Measurements from ENCODE around the gene AAMDC. TPM values are rescaled to one million over a fixed set of nuclear protein-coding genes. Genes with fewer than 3 reads are reported as not detected.

The AAMDC gene
- total and polyA plus RNA-seq, 4 donors = 26.2 to 77.9 (median 28.9) TPM

GRCh38 chr11:77800449-77800848 lies 20.5 kb upstream of the AAMDC start:
- Histone ChIP-seq H3K9me3 (ENCODE audit: control insufficient read depth in 4 of 4, insufficient read depth in 3 of 4, low read length in 3 of 4) (no peaks in the 10 kb centered on the region), H3K4me3 (no peak overlapping the region), H3K27ac (ENCODE audit: low read depth in 1 of 2, low read length in 1 of 2) (no peak overlapping the region), H3K4me1 (ENCODE audit: control insufficient read depth in 5 of 5, insufficient read depth in 5 of 5, low read length in 5 of 5) (peaks cover 0 to 5% (median 0%) of the 10 kb centered on the region in 5 donors), H3K9ac (ENCODE audit: insufficient read depth in 1 of 2, low read length in 2 of 2) (no peak overlapping the region), H3K27me3 (ENCODE audit: control insufficient read depth in 3 of 3, insufficient read depth in 3 of 3, low read length in 2 of 3) (no peaks in the 10 kb centered on the region), H3K36me3 (ENCODE audit: control insufficient read depth in 4 of 4, insufficient read depth in 4 of 4, low read length in 4 of 4) (peaks cover 0 to 4% (median 2%) of the 10 kb centered on the region in 4 donors)
- DNase-seq = no peak
- TF ChIP-seq CTCF (IDR thresholded peaks at IDR 0.05; ENCODE audit: control extremely low read depth, extremely low read depth) = no peak
- no peak for ATAC-seq (ENCODE audit: insufficient read depth, low FRiP score)

- no peak overlapping the region for H3K27ac ChIP-seq (ENCODE audit: low read depth in 1 of 2, low read length in 1 of 2)
Measured at GRCh38 chr11:77801477-77801876, 19.5 kb upstream of the AAMDC start.

GRCh38 chr11:77806415-77806814 lies 14.5 kb upstream of the AAMDC start:
- DNase-seq = no peak
- no peak overlapping the region for H3K9ac ChIP-seq (ENCODE audit: insufficient read depth in 1 of 2, low read length in 2 of 2)
- no peak overlapping the region for H3K4me3 ChIP-seq
- no peaks in the 10 kb centered on the region for H3K27me3 ChIP-seq (ENCODE audit: control insufficient read depth in 3 of 3, insufficient read depth in 3 of 3, low read length in 2 of 3)
- ATAC-seq (ENCODE audit: insufficient read depth, low FRiP score) = no peak
- H3K9me3 ChIP-seq (ENCODE audit: control insufficient read depth in 4 of 4, insufficient read depth in 3 of 4, low read length in 3 of 4) = no peaks in the 10 kb centered on the region
- no peak for TF ChIP-seq CTCF (IDR thresholded peaks at IDR 0.05; ENCODE audit: control extremely low read depth, extremely low read depth)
- H3K36me3 ChIP-seq (ENCODE audit: control insufficient read depth in 4 of 4, insufficient read depth in 4 of 4, low read length in 4 of 4) = peaks cover 0 to 5% (median under 1%) of the 10 kb centered on the region in 4 donors
- no peak overlapping the region for H3K27ac ChIP-seq (ENCODE audit: low read depth in 1 of 2, low read length in 1 of 2)
- H3K4me1 ChIP-seq (ENCODE audit: control insufficient read depth in 5 of 5, insufficient read depth in 5 of 5, low read length in 5 of 5) = peaks cover 0 to 6% (median 0%) of the 10 kb centered on the region in 5 donors

More at GRCh38 chr11:77801477-77801876, 19.5 kb upstream of the AAMDC start:
- ATAC-seq (ENCODE audit: insufficient read depth, low FRiP score) (no peak), DNase-seq (no peak)
- 70 to 75% methylated on average over 3 of the region's 3 CpGs for WGBS, 2 donors
- Histone ChIP-seq H3K4me1 (ENCODE audit: control insufficient read depth in 5 of 5, insufficient read depth in 5 of 5, low read length in 5 of 5) (peaks cover 0 to 5% (median 0%) of the 10 kb centered on the region in 5 donors), H3K9me3 (ENCODE audit: control insufficient read depth in 4 of 4, insufficient read depth in 3 of 4, low read length in 3 of 4) (no peaks in the 10 kb centered on the region), H3K27me3 (ENCODE audit: control insufficient read depth in 3 of 3, insufficient read depth in 3 of 3, low read length in 2 of 3) (no peaks in the 10 kb centered on the region), H3K36me3 (ENCODE audit: control insufficient read depth in 4 of 4, insufficient read depth in 4 of 4, low read length in 4 of 4) (peaks cover 0 to 4% (median 2%) of the 10 kb centered on the region in 4 donors), H3K4me3 (no peak overlapping the region), H3K9ac (ENCODE audit: insufficient read depth in 1 of 2, low read length in 2 of 2) (no peak overlapping the region)
- TF ChIP-seq CTCF (IDR thresholded peaks at IDR 0.05; ENCODE audit: control extremely low read depth, extremely low read depth) = no peak

GRCh38 chr11:77806993-77807392 lies 14.0 kb upstream of the AAMDC start:
- H3K4me3 ChIP-seq = no peak overlapping the region
- H3K4me1 ChIP-seq (ENCODE audit: control insufficient read depth in 5 of 5, insufficient read depth in 5 of 5, low read length in 5 of 5) = peaks cover 0 to 6% (median 0%) of the 10 kb centered on the region in 5 donors
- ATAC-seq (ENCODE audit: insufficient read depth, low FRiP score) (no peak), DNase-seq (no peak)
- 86 to 90% methylated on average over 2 of the region's 2 CpGs for WGBS, 2 donors
- no peak overlapping the region for H3K9ac ChIP-seq (ENCODE audit: insufficient read depth in 1 of 2, low read length in 2 of 2)
- TF ChIP-seq CTCF (IDR thresholded peaks at IDR 0.05; ENCODE audit: control extremely low read depth, extremely low read depth) = no peak
- H3K27me3 ChIP-seq (ENCODE audit: control insufficient read depth in 3 of 3, insufficient read depth in 3 of 3, low read length in 2 of 3) = no peaks in the 10 kb centered on the region
- no peak overlapping the region for H3K27ac ChIP-seq (ENCODE audit: low read depth in 1 of 2, low read length in 1 of 2)
- peaks cover 0 to 8% (median 2%) of the 10 kb centered on the region in 4 donors for H3K36me3 ChIP-seq (ENCODE audit: control insufficient read depth in 4 of 4, insufficient read depth in 4 of 4, low read length in 4 of 4)
- no peaks in the 10 kb centered on the region for H3K9me3 ChIP-seq (ENCODE audit: control insufficient read depth in 4 of 4, insufficient read depth in 3 of 4, low read length in 3 of 4)

Measured in lung (tissue), 12 donors.